ENCODE results near the gene USH2A.

DNA sequence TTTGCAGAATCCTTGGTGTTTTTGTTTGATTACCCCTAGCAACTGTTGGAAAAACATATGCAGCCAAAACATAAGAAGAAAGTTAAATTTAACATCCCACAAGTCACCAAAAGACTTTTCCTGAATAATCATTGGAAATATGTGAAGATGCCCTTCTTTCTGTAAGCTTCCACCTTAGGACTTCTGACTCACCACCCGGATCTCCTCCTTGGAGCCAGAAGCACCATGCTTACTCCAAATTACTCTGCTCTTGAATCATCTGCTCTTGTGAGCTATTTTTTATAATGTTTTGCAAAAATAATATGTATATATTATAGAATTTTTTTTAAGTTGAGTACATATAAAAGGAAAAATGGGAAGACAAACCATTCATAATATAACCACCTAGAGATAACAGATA lies 464.4 kb downstream of the USH2A start:
- TF ChIP-seq, protein P1, sequence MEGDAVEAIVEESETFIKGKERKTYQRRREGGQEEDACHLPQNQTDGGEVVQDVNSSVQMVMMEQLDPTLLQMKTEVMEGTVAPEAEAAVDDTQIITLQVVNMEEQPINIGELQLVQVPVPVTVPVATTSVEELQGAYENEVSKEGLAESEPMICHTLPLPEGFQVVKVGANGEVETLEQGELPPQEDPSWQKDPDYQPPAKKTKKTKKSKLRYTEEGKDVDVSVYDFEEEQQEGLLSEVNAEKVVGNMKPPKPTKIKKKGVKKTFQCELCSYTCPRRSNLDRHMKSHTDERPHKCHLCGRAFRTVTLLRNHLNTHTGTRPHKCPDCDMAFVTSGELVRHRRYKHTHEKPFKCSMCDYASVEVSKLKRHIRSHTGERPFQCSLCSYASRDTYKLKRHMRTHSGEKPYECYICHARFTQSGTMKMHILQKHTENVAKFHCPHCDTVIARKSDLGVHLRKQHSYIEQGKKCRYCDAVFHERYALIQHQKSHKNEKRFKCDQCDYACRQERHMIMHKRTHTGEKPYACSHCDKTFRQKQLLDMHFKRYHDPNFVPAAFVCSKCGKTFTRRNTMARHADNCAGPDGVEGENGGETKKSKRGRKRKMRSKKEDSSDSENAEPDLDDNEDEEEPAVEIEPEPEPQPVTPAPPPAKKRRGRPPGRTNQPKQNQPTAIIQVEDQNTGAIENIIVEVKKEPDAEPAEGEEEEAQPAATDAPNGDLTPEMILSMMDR (IDR thresholded peaks at IDR 0.05; ENCODE audit: borderline replicate concordance, extremely low read depth, low read length, poor library complexity, severe bottlenecking) = no peak
- no peak for TF ChIP-seq EZH2 (IDR thresholded peaks at IDR 0.05; ENCODE audit: borderline replicate concordance, low read depth, low read length, severe bottlenecking)

All from DND-41 (cell line).